ENCODE data around the gene GMCL1.

- TF ChIP-seq CTCF (IDR thresholded peaks at IDR 0.05) (no peak), POLR2A (IDR thresholded peaks at IDR 0.05) (no peak)
Measured at GRCh38 chr2:69828938-69829255, 563 bp upstream of the GMCL1 start.

Data from right lobe of liver (tissue), 4 donors.